A549 (cell line): ENCODE results near the gene GCC2.
"Not testable (repeated sequence)": the region's sequence is repeated elsewhere in the genome, so short reads cannot be mapped to it uniquely, and the experiment has no call there.

ENCODE experiments used
- BCL3 ChIP-seq: fragments of >200 bp; sonication (Bioruptor Twin); formaldehyde crosslinking; IDR thresholded peaks from 3 replicates; pipeline ENCODE4 v1.6.1; 2016
- CBX8 ChIP-seq: fragments of 200-600 bp; sonication (generic); IDR thresholded peaks from 2 replicates; pipeline ENCODE4 v1.6.1; 2016
- CTCF ChIP-seq: fragments of >200 bp; sonication (Bioruptor Twin); formaldehyde crosslinking; IDR thresholded peaks from 3 replicates; pipeline ENCODE4 v1.5.1; 2016
- EHMT2 ChIP-seq: fragments of 200-600 bp; sonication (generic); IDR thresholded peaks from 2 replicates; pipeline ENCODE4 v1.6.1; 2016; ENCODE audit warnings: antibody characterized with exemption, low read depth, mild to moderate bottlenecking, moderate library complexity
- JUNB ChIP-seq: fragments of >200 bp; sonication (Bioruptor Twin); formaldehyde crosslinking; IDR thresholded peaks from 2 replicates; pipeline ENCODE4 v1.6.1; 2016
- KDM1A ChIP-seq: fragments of 200-600 bp; sonication (generic); IDR thresholded peaks from 2 replicates; pipeline ENCODE4 v1.6.1; 2016; ENCODE audit warnings: low read depth, mild to moderate bottlenecking
- MAX ChIP-seq: IDR thresholded peaks from 2 replicates; pipeline ENCODE4 v1.6.1; 2012
- POLR2A ChIP-seq: IDR thresholded peaks from 2 replicates; pipeline ENCODE4 v1.6.1; 2012; ENCODE audit warnings: mild to moderate bottlenecking, low read length
- RCOR1 ChIP-seq: fragments of 150-350 bp; IDR thresholded peaks from 2 replicates; pipeline ENCODE4 v1.6.1; 2014; ENCODE audit warnings: antibody characterized with exemption, low read length, low read depth
- RNF2 ChIP-seq: fragments of 200-600 bp; sonication (generic); IDR thresholded peaks from 2 replicates; pipeline ENCODE4 v1.6.1; 2016; ENCODE audit warnings: low read depth, mild to moderate bottlenecking, antibody characterized with exemption, moderate library complexity, borderline replicate concordance

- TF ChIP-seq RCOR1, MAX, POLR2A, BCL3, CTCF, KDM1A, RNF2, EHMT2, JUNB, CBX8: not testable (repeated sequence)
These were observed 107.6 kb downstream of the GCC2 start for GRCh38 chr2:108556581-108556980.
